Measurements from ENCODE around the gene PHACTR3. TPM values are rescaled to one million over a fixed set of nuclear protein-coding genes. Genes with fewer than 3 reads are reported as not detected.

Gene PHACTR3
- total RNA-seq, 2 donors from 2014 or later, result 0.86 to 24.2 TPM

- Histone ChIP-seq H3K27ac (no peak overlapping the region), H3K36me3 (no peaks in the 10 kb centered on the region), H3K4me3 (no peak overlapping the region), H3K4me1 (no peaks in the 10 kb centered on the region), H3K27me3 (no peaks in the 10 kb centered on the region), H3K9me3 (no peaks in the 10 kb centered on the region)
- peak; percentile 36 for DNase-seq (ENCODE audit: low spot score)
- TF ChIP-seq, protein P1, sequence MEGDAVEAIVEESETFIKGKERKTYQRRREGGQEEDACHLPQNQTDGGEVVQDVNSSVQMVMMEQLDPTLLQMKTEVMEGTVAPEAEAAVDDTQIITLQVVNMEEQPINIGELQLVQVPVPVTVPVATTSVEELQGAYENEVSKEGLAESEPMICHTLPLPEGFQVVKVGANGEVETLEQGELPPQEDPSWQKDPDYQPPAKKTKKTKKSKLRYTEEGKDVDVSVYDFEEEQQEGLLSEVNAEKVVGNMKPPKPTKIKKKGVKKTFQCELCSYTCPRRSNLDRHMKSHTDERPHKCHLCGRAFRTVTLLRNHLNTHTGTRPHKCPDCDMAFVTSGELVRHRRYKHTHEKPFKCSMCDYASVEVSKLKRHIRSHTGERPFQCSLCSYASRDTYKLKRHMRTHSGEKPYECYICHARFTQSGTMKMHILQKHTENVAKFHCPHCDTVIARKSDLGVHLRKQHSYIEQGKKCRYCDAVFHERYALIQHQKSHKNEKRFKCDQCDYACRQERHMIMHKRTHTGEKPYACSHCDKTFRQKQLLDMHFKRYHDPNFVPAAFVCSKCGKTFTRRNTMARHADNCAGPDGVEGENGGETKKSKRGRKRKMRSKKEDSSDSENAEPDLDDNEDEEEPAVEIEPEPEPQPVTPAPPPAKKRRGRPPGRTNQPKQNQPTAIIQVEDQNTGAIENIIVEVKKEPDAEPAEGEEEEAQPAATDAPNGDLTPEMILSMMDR (IDR thresholded peaks at IDR 0.05), result no peak
These were observed 203.8 kb downstream of the PHACTR3 start for GRCh38 chr20:59807909-59808728.

- peak; percentile 53 for DNase-seq (ENCODE audit: low spot score)
- no peaks in the 10 kb centered on the region for H3K36me3 ChIP-seq
- H3K27ac ChIP-seq, result no peak overlapping the region
- H3K9me3 ChIP-seq, result no peaks in the 10 kb centered on the region
- TF ChIP-seq, protein P1 (IDR thresholded peaks at IDR 0.05), result no peak
- no peaks in the 10 kb centered on the region for H3K4me1 ChIP-seq
- H3K4me3 ChIP-seq, result no peak overlapping the region
- no peaks in the 10 kb centered on the region for H3K27me3 ChIP-seq
These were observed 204.5 kb downstream of the PHACTR3 start for GRCh38 chr20:59808729-59809381.

GRCh38 chr20:59809630-59810448 is 205.5 kb downstream of the PHACTR3 start:
- DNase-seq (ENCODE audit: low spot score), result no peak
- H3K9me3 ChIP-seq, result no peaks in the 10 kb centered on the region
- TF ChIP-seq, protein P1 (IDR thresholded peaks at IDR 0.05), result no peak

GRCh38 chr20:59810449-59811187 is 206.3 kb downstream of the PHACTR3 start:
- no peak overlapping the region for H3K4me3 ChIP-seq
- DNase-seq (ENCODE audit: low spot score), result peak; percentile 51
- H3K36me3 ChIP-seq, result no peaks in the 10 kb centered on the region
- TF ChIP-seq, protein P1 (IDR thresholded peaks at IDR 0.05), result no peak
- H3K27ac ChIP-seq, result no peak overlapping the region
- H3K4me1 ChIP-seq, result no peaks in the 10 kb centered on the region
- H3K27me3 ChIP-seq, result no peaks in the 10 kb centered on the region
- H3K9me3 ChIP-seq, result no peaks in the 10 kb centered on the region

More at GRCh38 chr20:59809630-59810448, 205.5 kb downstream of the PHACTR3 start:
- H3K36me3 ChIP-seq, result no peaks in the 10 kb centered on the region
- no peak overlapping the region for H3K27ac ChIP-seq
- no peak overlapping the region for H3K4me3 ChIP-seq
- no peaks in the 10 kb centered on the region for H3K27me3 ChIP-seq
- H3K4me1 ChIP-seq, result no peaks in the 10 kb centered on the region

- H3K27ac ChIP-seq, result no peak overlapping the region
- H3K27me3 ChIP-seq, result no peaks in the 10 kb centered on the region
- DNase-seq (ENCODE audit: low spot score), result peak; percentile 18
These were observed 207.4 kb downstream of the PHACTR3 start for GRCh38 chr20:59811681-59812171.

More at GRCh38 chr20:59811681-59812171, 207.4 kb downstream of the PHACTR3 start:
- no peaks in the 10 kb centered on the region for H3K4me1 ChIP-seq
- no peaks in the 10 kb centered on the region for H3K9me3 ChIP-seq
- no peak overlapping the region for H3K4me3 ChIP-seq
- TF ChIP-seq, protein P1 (IDR thresholded peaks at IDR 0.05), result no peak
- H3K36me3 ChIP-seq, result no peaks in the 10 kb centered on the region

Measured in right atrium auricular region (tissue), 2 donors.